K562 (cell line): Measurements from ENCODE around the gene PA2G4. TPM values are rescaled to one million over a fixed set of nuclear protein-coding genes. Genes with fewer than 3 reads are reported as not detected.
A peak's percentile ranks its signal among the peaks of the same experiment; 100 is the strongest.

Experiments used
- ASH1L ChIP-seq: fragments of 450-650 bp; IDR thresholded peaks from 2 replicates; pipeline ENCODE4 v1.6.1; 2018; ENCODE audit warnings: borderline replicate concordance, mild to moderate bottlenecking, low read depth; ENCODE audit not compliant: partially characterized antibody
- CEBPG ChIP-seq, 3 experiments: fragments of 200-800 bp in 1 of 3; sonication (Bioruptor generic) in 1 of 3; sonication (generic) in 1 of 3; formaldehyde crosslinking in 1 of 3; IDR thresholded peaks in 2 of 3; conservative IDR thresholded peaks in 1 of 3; 2 replicates each; pipeline versions ENCODE4 v1.6.1 to v1.8.0; 2016 to 2022; ENCODE audit warnings: missing compliant biosample characterization in 2 of 3, missing genetic modification characterization in 2 of 3, mild to moderate bottlenecking in 1 of 3, missing genetic modification reagents in 1 of 3
- ELF2 ChIP-seq: fragments of 250-450 bp; sonication (Bioruptor Pico); IDR thresholded peaks from 2 replicates; pipeline ENCODE4 v1.5.0; 2021; ENCODE audit warnings: mild to moderate bottlenecking
- FOSL1 ChIP-seq: fragments of 200-800 bp; sonication (Bioruptor generic); conservative IDR thresholded peaks from 2 replicates; pipeline ENCODE4 v1.6.1; 2016; ENCODE audit warnings: missing genetic modification characterization, missing compliant biosample characterization
- GABPA ChIP-seq: fragments of 200-800 bp; sonication (Bioruptor generic); conservative IDR thresholded peaks from 2 replicates; pipeline ENCODE4 v1.6.1; 2016; ENCODE audit warnings: low read depth, missing genetic modification characterization, missing compliant biosample characterization
- HCFC1 ChIP-seq: IDR thresholded peaks from 2 replicates; pipeline ENCODE4 v1.6.1; 2012; ENCODE audit warnings: low read depth, low read length, improper control_type of control experiment
- HDAC3 ChIP-seq: fragments of 450-650 bp; IDR thresholded peaks from 2 replicates; pipeline ENCODE4 v1.6.1; 2018; ENCODE audit warnings: borderline replicate concordance, mild to moderate bottlenecking, moderate library complexity; ENCODE audit not compliant: partially characterized antibody
- KHSRP ChIP-seq: fragments of 450-650 bp; IDR thresholded peaks from 2 replicates; pipeline ENCODE4 v1.6.1; 2017
- KLF13 ChIP-seq: fragments of 450-650 bp; IDR thresholded peaks from 2 replicates; pipeline ENCODE4 v1.6.1; 2016; ENCODE audit warnings: missing genetic modification characterization, low read depth, mild to moderate bottlenecking, missing compliant biosample characterization, moderate library complexity, borderline replicate concordance
- MTA3 ChIP-seq: fragments of 450-650 bp; formaldehyde crosslinking; IDR thresholded peaks from 2 replicates; pipeline ENCODE4 v1.6.1; 2017; ENCODE audit warnings: mild to moderate bottlenecking, borderline replicate concordance
- NUFIP1 ChIP-seq: fragments of 450-650 bp; IDR thresholded peaks from 2 replicates; pipeline ENCODE4 v1.6.1; 2018; ENCODE audit not compliant: partially characterized antibody
- POLR2AphosphoS5 ChIP-seq: IDR thresholded peaks from 2 replicates; pipeline ENCODE4 v1.6.1; 2011; ENCODE audit warnings: mild to moderate bottlenecking, low read depth, low read length, moderate library complexity; ENCODE audit not compliant: control insufficient read depth, insufficient read depth
- POLR2G ChIP-seq: fragments of 200-400 bp; formaldehyde crosslinking; IDR thresholded peaks from 2 replicates; pipeline ENCODE4 v1.6.1; 2017; ENCODE audit warnings: low read depth, mild to moderate bottlenecking, antibody characterized with exemption, low read length, moderate library complexity
- RB1 ChIP-seq: fragments of 450-650 bp; IDR thresholded peaks from 2 replicates; pipeline ENCODE4 v1.6.1; 2017; ENCODE audit warnings: low read depth, mild to moderate bottlenecking
- TAF9B ChIP-seq: fragments of 450-650 bp; IDR thresholded peaks from 2 replicates; pipeline ENCODE4 v1.6.1; 2018; ENCODE audit warnings: mild to moderate bottlenecking; ENCODE audit not compliant: partially characterized antibody
- ZNF57 ChIP-seq: fragments of 450-650 bp; formaldehyde crosslinking; IDR thresholded peaks from 2 replicates; pipeline ENCODE4 v1.4.0; 2020; ENCODE audit warnings: mild to moderate bottlenecking, moderate library complexity
- polyA plus RNA-seq, 8 experiments: library from polyadenylated mRNA; depleted of rRNA in 4 of 8; stranded (reverse) in 5 of 8; unstranded in 3 of 8; fragments of >200 nt; fragmentation: Nextera tagmentation in 2 of 8; fragmentation: Illumina TruSeq in 1 of 8; extraction: Ambion mirVana in 2 of 8; extraction: Trizol in 1 of 8; gene quantifications; 2 replicates each; pipeline versions ENCODE4 v1.2.1 to v1.2.3, GENCODE V29; 2011 to 2014; ENCODE audit warnings: inconsistent platforms in 1 of 8, missing spikeins in 1 of 8
- total RNA-seq, 7 experiments: library from RNA; depleted of rRNA in 6 of 7; stranded (reverse); fragments of >200 nt in 6 of 7; fragmentation: Illumina TruSeq in 2 of 7; extraction: Trizol in 2 of 7; gene quantifications; 2 replicates each; pipeline versions ENCODE4 v1.2.1 to v1.2.3, GENCODE V29; 2011 to 2021; ENCODE audit warnings: low replicate concordance in 1 of 7
- TF ChIP-seq, protein P1 (sequence below): fragments of 250-450 bp; sonication (Bioruptor Pico); IDR thresholded peaks from 2 replicates; pipeline ENCODE4 v1.5.0; 2021
- TF ChIP-seq, protein P2 (sequence below): sonication (generic); formaldehyde crosslinking; IDR thresholded peaks from 2 replicates; pipeline ENCODE4 v1.8.0; 2023; ENCODE audit warnings: mild to moderate bottlenecking, missing genetic modification reagents
- TF ChIP-seq, protein P3 (sequence below): sonication (generic); formaldehyde crosslinking; IDR thresholded peaks from 2 replicates; pipeline ENCODE4 v1.8.1; 2023; ENCODE audit warnings: mild to moderate bottlenecking, missing genetic modification reagents

PA2G4 gene
- total and polyA plus RNA-seq, 9 of the 15 experiments (the other 6 are each of a cell fraction or from before 2014, with no cell fraction given): 230 to 925 (median 638) TPM

DNA sequence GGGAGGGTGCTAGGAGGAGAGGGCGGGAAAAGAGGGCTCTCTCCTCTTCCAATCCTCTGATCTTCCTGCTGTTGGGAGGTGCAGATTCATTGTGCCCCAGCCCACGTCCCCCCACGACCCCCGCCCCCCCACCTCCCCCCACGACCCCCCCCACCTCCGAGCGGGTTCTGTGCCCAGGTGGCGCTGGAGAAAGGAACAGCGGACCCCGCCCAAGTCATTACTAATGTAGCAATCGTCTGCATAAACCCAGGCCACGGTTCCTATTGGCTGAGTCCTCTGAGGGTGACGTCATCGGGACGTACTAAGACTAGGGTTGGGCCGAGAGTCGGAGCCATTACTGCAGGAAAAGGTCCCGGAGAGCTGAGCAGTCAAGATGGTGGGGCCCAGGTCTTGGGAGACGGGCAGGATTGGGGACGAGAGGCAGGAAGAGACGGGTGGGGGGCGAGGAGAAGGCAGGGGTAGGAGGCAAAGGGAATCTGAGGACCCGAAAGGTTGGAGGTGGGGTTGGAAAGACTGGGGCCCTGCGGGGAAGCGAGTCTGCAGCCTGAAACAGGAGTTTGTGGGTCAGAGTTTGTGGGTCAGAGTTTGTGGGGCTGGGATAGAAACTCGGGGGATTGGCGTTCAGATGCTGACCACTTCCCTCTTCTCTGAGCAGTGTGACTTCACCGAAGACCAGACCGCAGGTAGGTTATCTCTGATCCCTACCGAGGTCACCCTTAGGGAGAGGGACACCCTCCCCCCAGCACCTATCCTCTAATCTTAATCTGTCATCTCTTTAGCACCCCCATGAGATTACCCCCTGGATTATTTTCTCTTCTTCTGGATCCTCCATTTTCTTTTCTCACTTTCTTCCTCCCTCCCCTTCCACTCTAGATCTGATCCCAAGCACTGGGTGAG lies 53.9 kb downstream of the PA2G4 start, which contains the start of gene MYL6 (continued):
- TF ChIP-seq POLR2AphosphoS5 (peak; percentile 98), MTA3 (peak; percentile 24), ZNF57 (peak; percentile 19; the same call in 1 of the 2 replicates), TAF9B (peak; percentile 94), RB1 (peak; percentile 20; the same call in 1 of the 2 replicates), FOSL1 (tag) (peak; percentile 86), KHSRP (peak; percentile 73), NUFIP1 (no peak), POLR2G (peak; percentile 93), HCFC1 (peak; percentile 13; the same call in 1 of the 2 replicates), GABPA (tag) (peak; percentile 50; the same call in 1 of the 2 replicates), HDAC3 (no peak), KLF13 (tag) (no peak), CEBPG (CRISPR knock-in tag; IDR thresholded peaks at IDR 0.05) (peak; percentile 82), CEBPG (tag; conservative IDR thresholded peaks at IDR 0.05 in 1 of 2, IDR thresholded peaks at IDR 0.05 in 1 of 2) (peak; percentile 69 to 86), ASH1L (no peak), ELF2 (CRISPR knock-in tag) (peak; percentile 82)
- TF ChIP-seq, protein P1, sequence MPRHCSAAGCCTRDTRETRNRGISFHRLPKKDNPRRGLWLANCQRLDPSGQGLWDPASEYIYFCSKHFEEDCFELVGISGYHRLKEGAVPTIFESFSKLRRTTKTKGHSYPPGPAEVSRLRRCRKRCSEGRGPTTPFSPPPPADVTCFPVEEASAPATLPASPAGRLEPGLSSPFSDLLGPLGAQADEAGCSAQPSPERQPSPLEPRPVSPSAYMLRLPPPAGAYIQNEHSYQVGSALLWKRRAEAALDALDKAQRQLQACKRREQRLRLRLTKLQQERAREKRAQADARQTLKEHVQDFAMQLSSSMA (CRISPR knock-in tag): peak; percentile 72; the same call in 1 of the 2 replicates
- TF ChIP-seq, protein P2, sequence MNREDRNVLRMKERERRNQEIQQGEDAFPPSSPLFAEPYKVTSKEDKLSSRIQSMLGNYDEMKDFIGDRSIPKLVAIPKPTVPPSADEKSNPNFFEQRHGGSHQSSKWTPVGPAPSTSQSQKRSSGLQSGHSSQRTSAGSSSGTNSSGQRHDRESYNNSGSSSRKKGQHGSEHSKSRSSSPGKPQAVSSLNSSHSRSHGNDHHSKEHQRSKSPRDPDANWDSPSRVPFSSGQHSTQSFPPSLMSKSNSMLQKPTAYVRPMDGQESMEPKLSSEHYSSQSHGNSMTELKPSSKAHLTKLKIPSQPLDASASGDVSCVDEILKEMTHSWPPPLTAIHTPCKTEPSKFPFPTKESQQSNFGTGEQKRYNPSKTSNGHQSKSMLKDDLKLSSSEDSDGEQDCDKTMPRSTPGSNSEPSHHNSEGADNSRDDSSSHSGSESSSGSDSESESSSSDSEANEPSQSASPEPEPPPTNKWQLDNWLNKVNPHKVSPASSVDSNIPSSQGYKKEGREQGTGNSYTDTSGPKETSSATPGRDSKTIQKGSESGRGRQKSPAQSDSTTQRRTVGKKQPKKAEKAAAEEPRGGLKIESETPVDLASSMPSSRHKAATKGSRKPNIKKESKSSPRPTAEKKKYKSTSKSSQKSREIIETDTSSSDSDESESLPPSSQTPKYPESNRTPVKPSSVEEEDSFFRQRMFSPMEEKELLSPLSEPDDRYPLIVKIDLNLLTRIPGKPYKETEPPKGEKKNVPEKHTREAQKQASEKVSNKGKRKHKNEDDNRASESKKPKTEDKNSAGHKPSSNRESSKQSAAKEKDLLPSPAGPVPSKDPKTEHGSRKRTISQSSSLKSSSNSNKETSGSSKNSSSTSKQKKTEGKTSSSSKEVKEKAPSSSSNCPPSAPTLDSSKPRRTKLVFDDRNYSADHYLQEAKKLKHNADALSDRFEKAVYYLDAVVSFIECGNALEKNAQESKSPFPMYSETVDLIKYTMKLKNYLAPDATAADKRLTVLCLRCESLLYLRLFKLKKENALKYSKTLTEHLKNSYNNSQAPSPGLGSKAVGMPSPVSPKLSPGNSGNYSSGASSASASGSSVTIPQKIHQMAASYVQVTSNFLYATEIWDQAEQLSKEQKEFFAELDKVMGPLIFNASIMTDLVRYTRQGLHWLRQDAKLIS: peak; percentile 78
- TF ChIP-seq, protein P3, sequence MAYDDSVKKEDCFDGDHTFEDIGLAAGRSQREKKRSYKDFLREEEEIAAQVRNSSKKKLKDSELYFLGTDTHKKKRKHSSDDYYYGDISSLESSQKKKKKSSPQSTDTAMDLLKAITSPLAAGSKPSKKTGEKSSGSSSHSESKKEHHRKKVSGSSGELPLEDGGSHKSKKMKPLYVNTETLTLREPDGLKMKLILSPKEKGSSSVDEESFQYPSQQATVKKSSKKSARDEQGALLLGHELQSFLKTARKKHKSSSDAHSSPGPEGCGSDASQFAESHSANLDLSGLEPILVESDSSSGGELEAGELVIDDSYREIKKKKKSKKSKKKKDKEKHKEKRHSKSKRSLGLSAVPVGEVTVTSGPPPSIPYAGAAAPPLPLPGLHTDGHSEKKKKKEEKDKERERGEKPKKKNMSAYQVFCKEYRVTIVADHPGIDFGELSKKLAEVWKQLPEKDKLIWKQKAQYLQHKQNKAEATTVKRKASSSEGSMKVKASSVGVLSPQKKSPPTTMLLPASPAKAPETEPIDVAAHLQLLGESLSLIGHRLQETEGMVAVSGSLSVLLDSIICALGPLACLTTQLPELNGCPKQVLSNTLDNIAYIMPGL (CRISPR knock-in tag): peak; percentile 67
